MM.1S (cell line): ENCODE data around the gene DUOX1.

Source experiments
- CTCF ChIP-seq: fragments of 300-600 bp; sonication (generic); IDR thresholded peaks from 2 replicates; pipeline ENCODE4 v1.5.1; 2016; ENCODE audit warnings: antibody characterized with exemption, low read length, mixed read lengths
- EZH2 ChIP-seq: fragments of 300-600 bp; sonication (generic); optimal IDR thresholded peaks from 2 replicates; pipeline ENCODE3; 2017; ENCODE audit warnings: low read depth, mild to moderate bottlenecking, antibody characterized with exemption, low read length, mixed read lengths
- EZH2phosphoT487 ChIP-seq: fragments of 300-600 bp; sonication (generic); IDR thresholded peaks from 2 replicates; pipeline ENCODE4 v1.6.1; 2018; ENCODE audit warnings: antibody characterized with exemption, low read length

- no peak for TF ChIP-seq EZH2
- TF ChIP-seq CTCF = no peak
- no peak for TF ChIP-seq EZH2phosphoT487
These were observed 51.0 kb downstream of the DUOX1 start for GRCh38 chr15:45180648-45181436.
